AG04450 (cell line): ENCODE measurements around the gene MEST. TPM values are rescaled to one million over a fixed set of nuclear protein-coding genes. Genes with fewer than 3 reads are reported as not detected.
"Not testable (repeated sequence)": the region's sequence is repeated elsewhere in the genome, so short reads cannot be mapped to it uniquely, and the experiment has no call there.

ENCODE experiments used
- CTCF ChIA-PET: fragments of 300-600, 350-600 bp; formaldehyde crosslinking; extraction: SDS; loops from one replicate; lab custom pipeline; 2022; ENCODE audit warnings: antibody characterized with exemption, inconsistent platforms; lab: Charles Lee
- POLR2A ChIA-PET: fragments of 350-600 bp; formaldehyde crosslinking; extraction: SDS; loops from one replicate; lab custom pipeline; 2021; ENCODE audit warnings: antibody characterized with exemption, inconsistent platforms; lab: Yijun Ruan, JAX
- DNase-seq: peaks from one replicate; pipeline ENCODE4 v3.0.0-alpha.2; 2011; ENCODE audit warnings: low read depth, low spot score
- H3K27ac ChIP-seq: one replicate; pipeline ENCODE4 v1.5.1; 2012; ENCODE audit warnings: low read depth, low read length, control low read depth
- H3K27me3 ChIP-seq: one replicate; pipeline ENCODE4 v1.6.0; 2012; ENCODE audit warnings: low read length; ENCODE audit not compliant: control insufficient read depth, insufficient read depth
- H3K4me3 ChIP-seq: 2 replicates; pipeline ENCODE4 v1.5.1; 2011; ENCODE audit warnings: mild to moderate bottlenecking, low read depth, low read length, control low read depth
- H3K9me3 ChIP-seq: 2 replicates; pipeline ENCODE4 v1.5.1; 2012; ENCODE audit warnings: low read length; ENCODE audit not compliant: control insufficient read depth, insufficient read depth
- CTCF ChIP-seq: IDR thresholded peaks from 2 replicates; pipeline ENCODE4 v1.5.1; 2011; ENCODE audit warnings: low read depth, low read length, control low read depth, inconsistent platforms
- polyA minus RNA-seq: library from RNA; depleted of rRNA, polyadenylated mRNA; stranded (reverse); fragments of >200 nt; gene quantifications from 2 replicates; pipeline ENCODE4 v1.2.3, GENCODE V29; 2011; rRNA and poly(A)+ RNA removed
- polyA plus RNA-seq: library from polyadenylated mRNA; depleted of rRNA; stranded (reverse); fragments of >200 nt; gene quantifications from 2 replicates; pipeline ENCODE4 v1.2.3, GENCODE V29; 2011; rRNA removed

MEST gene
- polyA plus RNA-seq, result 236 and 293 TPM in 2 replicates
- polyA minus RNA-seq, result 177 and 193 TPM in 2 replicates

DNA sequence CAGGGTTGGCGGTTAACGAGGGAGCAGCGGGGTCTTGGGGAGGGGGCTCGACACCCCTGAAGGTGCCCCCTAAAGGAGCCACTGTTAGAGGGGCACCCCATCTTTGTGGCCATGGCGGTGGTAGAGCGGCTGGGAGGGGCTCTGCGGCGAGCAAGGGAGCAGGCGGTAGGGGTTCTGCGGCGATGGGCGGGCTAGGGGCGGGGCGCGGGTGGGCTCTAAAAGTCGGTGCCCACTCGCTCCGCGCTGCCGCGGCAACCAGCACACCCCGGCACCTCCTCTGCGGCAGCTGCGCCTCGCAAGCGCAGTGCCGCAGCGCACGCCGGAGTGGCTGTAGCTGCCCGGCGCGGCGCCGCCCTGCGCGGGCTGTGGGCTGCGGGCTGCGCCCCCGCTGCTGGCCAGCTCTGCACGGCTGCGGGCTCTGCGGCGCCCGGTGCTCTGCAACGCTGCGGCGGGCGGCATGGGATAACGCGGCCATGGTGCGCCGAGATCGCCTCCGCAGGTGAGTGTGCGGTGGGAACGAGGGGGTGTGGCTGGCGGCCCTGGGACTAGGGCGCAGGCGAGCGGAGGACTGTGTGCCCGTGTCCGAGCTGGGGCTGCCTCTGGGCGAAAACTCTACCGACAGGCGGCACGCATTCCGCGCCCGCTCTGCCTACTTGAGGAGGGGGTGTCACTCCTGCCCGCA is at the start of gene MEST:
Gene MEST, plus strand, starts transcription at position 245 of the 682 bp plus-strand sequence. Its CDS starts 229 bp downstream, at position 474.
- ChIA-PET CTCF (interaction anchor here (1.0 kb wide), 1 partner anchor 310 kb away, joined by 3 read pairs; no protein-coding TSS in a partner anchor), POLR2A (no interaction called here)
- H3K4me3 ChIP-seq, result peak within 1 kb of the TSS; percentile 74
- no peak within 1 kb of the TSS for H3K27ac ChIP-seq
- no peaks in the 10 kb centered on the region for H3K27me3 ChIP-seq
- TF ChIP-seq CTCF, result no peak
- no peak for DNase-seq
- peaks cover 30% of the 10 kb centered on the region for H3K9me3 ChIP-seq

- H3K27ac ChIP-seq, result no peak overlapping the region
- H3K27me3 ChIP-seq, result no peaks in the 10 kb centered on the region
- ChIA-PET CTCF (no interaction called here), POLR2A (no interaction called here)
- no peak overlapping the region for H3K4me3 ChIP-seq
- no peak for TF ChIP-seq CTCF
- DNase-seq, result no peak
- no peaks in the 10 kb centered on the region; the same call in 1 of the 2 replicates for H3K9me3 ChIP-seq
Observed at GRCh38 chr7:130442601-130443000, 49.3 kb upstream of the MEST start.

DNA sequence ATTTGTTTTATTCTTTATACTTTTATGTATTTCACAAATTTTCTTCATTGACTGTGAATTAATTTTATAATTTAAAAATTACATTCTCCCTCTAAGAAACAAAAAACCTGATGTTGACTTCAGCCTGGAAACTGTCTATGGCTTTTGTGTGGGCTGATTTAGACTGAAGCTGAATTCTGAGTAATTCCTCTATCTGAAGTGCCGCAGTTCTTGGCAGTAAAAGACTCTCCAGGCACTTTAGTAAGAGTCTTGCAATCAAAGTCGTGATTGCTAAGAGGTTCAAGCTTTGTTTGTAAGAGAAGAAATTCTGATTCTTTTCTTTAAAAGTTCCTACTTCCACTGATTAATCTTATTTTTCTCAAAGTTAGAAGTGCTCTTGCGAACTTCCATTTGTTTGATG is 47.7 kb upstream of the MEST start:
- ChIA-PET CTCF (no interaction called here), POLR2A (no interaction called here)
- Histone ChIP-seq H3K4me3 (no peak overlapping the region), H3K9me3 (no peaks in the 10 kb centered on the region; the same call in 1 of the 2 replicates), H3K27me3 (no peaks in the 10 kb centered on the region), H3K27ac (no peak overlapping the region)
- DNase-seq, result no peak
- no peak for TF ChIP-seq CTCF

- no peak for DNase-seq
- no peak for TF ChIP-seq CTCF
- POLR2A ChIA-PET, result no interaction called here
Observed at GRCh38 chr7:130444751-130445407, 47.0 kb upstream of the MEST start.

GRCh38 chr7:130446259-130446658 is 45.6 kb upstream of the MEST start:
- CTCF ChIA-PET, result no interaction called here
- Histone ChIP-seq H3K9me3 (no peaks in the 10 kb centered on the region), H3K27me3 (no peaks in the 10 kb centered on the region), H3K27ac (no peak overlapping the region), H3K4me3 (no peak overlapping the region)
- DNase-seq, result no peak
- POLR2A ChIA-PET, result no interaction called here
- no peak for TF ChIP-seq CTCF

More at GRCh38 chr7:130444751-130445407, 47.0 kb upstream of the MEST start:
- CTCF ChIA-PET, result no interaction called here
- H3K27me3 ChIP-seq, result no peaks in the 10 kb centered on the region
- H3K4me3 ChIP-seq, result no peak overlapping the region
- H3K27ac ChIP-seq, result no peak overlapping the region
- H3K9me3 ChIP-seq, result no peaks in the 10 kb centered on the region; the same call in 1 of the 2 replicates

DNA sequence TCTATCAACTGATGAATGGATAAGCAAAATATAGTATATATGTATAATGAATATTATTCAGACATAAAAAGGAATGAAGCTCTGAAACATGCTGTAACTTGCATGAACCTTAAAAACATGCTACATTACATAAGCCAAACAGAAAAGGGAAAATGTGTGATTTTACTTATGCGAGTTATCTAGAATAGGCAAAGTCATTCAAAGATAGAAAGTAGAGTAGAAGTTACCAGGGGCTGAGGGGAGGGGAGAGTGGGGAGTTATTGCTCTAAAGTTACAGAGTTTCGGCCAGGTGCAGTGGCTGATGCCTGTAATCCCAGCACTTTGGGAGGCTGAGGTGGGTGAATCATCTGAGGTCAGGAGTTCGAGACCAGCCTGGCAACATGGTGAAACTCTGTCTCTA is 40.5 kb upstream of the MEST start:
- H3K9me3 ChIP-seq, CTCF ChIA-PET, H3K27ac ChIP-seq, POLR2A ChIA-PET, H3K27me3 ChIP-seq, H3K4me3 ChIP-seq, DNase-seq: not testable (repeated sequence)
